ENCODE data around the gene SVEP1.

DNA sequence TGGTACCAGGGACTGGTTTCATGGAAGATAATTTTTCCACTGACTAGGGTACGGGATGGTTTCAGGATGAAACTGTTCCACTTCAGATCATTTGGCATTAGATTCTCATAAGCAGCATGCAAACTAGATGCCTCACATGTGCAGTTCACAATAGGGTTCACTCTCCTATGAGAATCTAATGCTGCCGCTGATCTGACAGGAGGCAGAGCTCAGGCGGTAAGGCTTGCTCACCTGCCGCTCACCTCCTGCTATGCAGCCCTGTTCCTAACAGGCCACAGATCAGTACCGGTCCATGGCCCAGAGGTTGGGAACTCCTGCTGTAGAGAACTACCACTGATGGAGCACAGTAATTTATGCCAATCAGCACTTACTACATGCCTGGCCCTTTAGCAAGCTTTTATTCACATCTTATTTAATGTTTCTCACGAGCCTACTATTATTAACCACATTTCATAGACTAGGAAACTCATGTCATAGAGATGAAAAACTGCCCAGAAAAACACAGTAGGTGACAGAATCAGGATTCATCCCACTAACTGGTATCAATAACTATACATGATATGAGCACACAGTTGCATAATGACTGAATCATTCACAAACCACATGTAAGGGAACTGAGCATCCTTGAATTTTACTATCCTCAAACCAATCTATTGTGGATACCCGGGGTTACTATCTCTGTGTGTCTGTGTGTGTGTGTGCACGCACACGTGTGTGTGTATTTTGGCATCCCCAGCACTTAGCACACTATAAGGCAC, 46.5 kb downstream of the SVEP1 start:
- TF ChIP-seq CTCF (conservative IDR thresholded peaks at IDR 0.05) = no peak
- TF ChIP-seq ZFX (IDR thresholded peaks at IDR 0.05) = no peak
